ENCODE results near the gene ANKRD44. TPM values are rescaled to one million over a fixed set of nuclear protein-coding genes. Genes with fewer than 3 reads are reported as not detected.
A peak's percentile ranks its signal among the peaks of the same experiment; 100 is the strongest.

Gene ANKRD44
- total RNA-seq, 1 donor from 2014 or later, result 3.4 TPM

GRCh38 chr2:197236159-197236558 is 74.4 kb downstream of the ANKRD44 start:
- no peak overlapping the region for H3K27ac ChIP-seq

DNA sequence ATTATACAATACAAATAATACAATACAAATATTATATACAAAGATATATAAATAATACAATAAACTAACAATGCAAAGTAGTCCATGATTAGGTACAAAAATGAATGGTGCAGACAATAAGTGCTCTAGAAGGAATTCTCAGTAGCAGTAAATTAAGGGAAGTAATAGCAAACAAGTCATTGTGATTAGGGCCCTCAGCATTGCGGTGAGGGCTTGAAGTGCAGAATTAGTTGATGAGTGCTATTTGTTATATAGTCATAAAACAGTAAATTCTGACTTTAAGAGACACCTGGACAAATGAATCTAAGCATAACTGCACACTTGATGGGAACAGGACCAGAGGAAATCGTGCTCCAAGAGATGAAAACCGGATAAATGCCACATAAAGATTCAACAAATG is 74.9 kb downstream of the ANKRD44 start:
- Mint-ChIP-seq H3K4me1 (peaks cover 17% of the 10 kb centered on the region), H3K9me3 (no peaks in the 10 kb centered on the region), H3K4me3 (no peak overlapping the region), H3K27me3 (ENCODE audit: insufficient read depth, low read depth) (peaks cover 4% of the 10 kb centered on the region), H3K36me3 (no peaks in the 10 kb centered on the region), H3K27ac (no peak overlapping the region)
- Histone ChIP-seq H3K79me2 (ENCODE audit: low read depth) (no peaks in the 10 kb centered on the region), H4K20me1 (ENCODE audit: low read depth) (no peaks in the 10 kb centered on the region), H3K27ac (no peak overlapping the region), H3K9me3 (ENCODE audit: low read depth) (no peaks in the 10 kb centered on the region), H2AFZ (replicated peaks) (no peak overlapping the region), H3K27me3 (no peaks in the 10 kb centered on the region), H3K4me3 (no peak overlapping the region), H3K4me1 (peaks cover 10% of the 10 kb centered on the region), H3F3A (ENCODE audit: low read depth) (peaks cover 11% of the 10 kb centered on the region), H3K9ac (no peak overlapping the region), H3K4me2 (no peak overlapping the region), H3K36me3 (no peaks in the 10 kb centered on the region)
- TF ChIP-seq EZH2phosphoT487 (IDR thresholded peaks at IDR 0.05) (no peak), EZH2 (IDR thresholded peaks at IDR 0.05) (no peak)
- TF ChIP-seq, protein P1, sequence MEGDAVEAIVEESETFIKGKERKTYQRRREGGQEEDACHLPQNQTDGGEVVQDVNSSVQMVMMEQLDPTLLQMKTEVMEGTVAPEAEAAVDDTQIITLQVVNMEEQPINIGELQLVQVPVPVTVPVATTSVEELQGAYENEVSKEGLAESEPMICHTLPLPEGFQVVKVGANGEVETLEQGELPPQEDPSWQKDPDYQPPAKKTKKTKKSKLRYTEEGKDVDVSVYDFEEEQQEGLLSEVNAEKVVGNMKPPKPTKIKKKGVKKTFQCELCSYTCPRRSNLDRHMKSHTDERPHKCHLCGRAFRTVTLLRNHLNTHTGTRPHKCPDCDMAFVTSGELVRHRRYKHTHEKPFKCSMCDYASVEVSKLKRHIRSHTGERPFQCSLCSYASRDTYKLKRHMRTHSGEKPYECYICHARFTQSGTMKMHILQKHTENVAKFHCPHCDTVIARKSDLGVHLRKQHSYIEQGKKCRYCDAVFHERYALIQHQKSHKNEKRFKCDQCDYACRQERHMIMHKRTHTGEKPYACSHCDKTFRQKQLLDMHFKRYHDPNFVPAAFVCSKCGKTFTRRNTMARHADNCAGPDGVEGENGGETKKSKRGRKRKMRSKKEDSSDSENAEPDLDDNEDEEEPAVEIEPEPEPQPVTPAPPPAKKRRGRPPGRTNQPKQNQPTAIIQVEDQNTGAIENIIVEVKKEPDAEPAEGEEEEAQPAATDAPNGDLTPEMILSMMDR (IDR thresholded peaks at IDR 0.05), result no peak
- DNase-seq (ENCODE audit: low spot score), result no peak

More at GRCh38 chr2:197236159-197236558, 74.4 kb downstream of the ANKRD44 start:
- Histone ChIP-seq H3K4me2 (no peak overlapping the region), H3K9ac (no peak overlapping the region), H3K9me3 (ENCODE audit: low read depth) (no peaks in the 10 kb centered on the region), H3K79me2 (ENCODE audit: low read depth) (no peaks in the 10 kb centered on the region), H3K36me3 (no peaks in the 10 kb centered on the region), H3K4me3 (no peak overlapping the region), H3F3A (ENCODE audit: low read depth) (peaks cover 11% of the 10 kb centered on the region), H3K4me1 (peaks cover 10% of the 10 kb centered on the region), H4K20me1 (ENCODE audit: low read depth) (no peaks in the 10 kb centered on the region), H3K27me3 (no peaks in the 10 kb centered on the region), H2AFZ (replicated peaks) (no peak overlapping the region)
- no peak for DNase-seq (ENCODE audit: low spot score)
- Mint-ChIP-seq H3K4me1 (peaks cover 17% of the 10 kb centered on the region), H3K9me3 (no peaks in the 10 kb centered on the region), H3K27ac (no peak overlapping the region), H3K4me3 (no peak overlapping the region), H3K27me3 (ENCODE audit: insufficient read depth, low read depth) (peaks cover 4% of the 10 kb centered on the region), H3K36me3 (no peaks in the 10 kb centered on the region)
- TF ChIP-seq, protein P1 (IDR thresholded peaks at IDR 0.05), result no peak
- TF ChIP-seq EZH2phosphoT487 (IDR thresholded peaks at IDR 0.05), result no peak
- TF ChIP-seq EZH2 (IDR thresholded peaks at IDR 0.05), result no peak

- no peak overlapping the region for H3K27ac ChIP-seq
- no peaks in the 10 kb centered on the region for H3K79me2 ChIP-seq (ENCODE audit: low read depth)
- TF ChIP-seq EZH2phosphoT487 (IDR thresholded peaks at IDR 0.05) (no peak), EZH2 (IDR thresholded peaks at IDR 0.05) (no peak)
- TF ChIP-seq, protein P1 (IDR thresholded peaks at IDR 0.05), result no peak
- H3K9ac ChIP-seq, result no peak overlapping the region
- H3K36me3 ChIP-seq, result no peaks in the 10 kb centered on the region
- no peaks in the 10 kb centered on the region for H3K9me3 ChIP-seq (ENCODE audit: low read depth)
- H4K20me1 ChIP-seq (ENCODE audit: low read depth), result no peaks in the 10 kb centered on the region
- H3F3A ChIP-seq (ENCODE audit: low read depth), result peaks cover 11% of the 10 kb centered on the region
- no peaks in the 10 kb centered on the region for H3K9me3 Mint-ChIP-seq
- no peaks in the 10 kb centered on the region for H3K27me3 ChIP-seq
- no peak overlapping the region for H3K4me3 ChIP-seq
- no peak overlapping the region for H2AFZ ChIP-seq (replicated peaks)
- peaks cover 17% of the 10 kb centered on the region for H3K4me1 Mint-ChIP-seq
- H3K27me3 Mint-ChIP-seq (ENCODE audit: insufficient read depth, low read depth), result peaks cover 4% of the 10 kb centered on the region
- peaks cover 10% of the 10 kb centered on the region for H3K4me1 ChIP-seq
- no peaks in the 10 kb centered on the region for H3K36me3 Mint-ChIP-seq
- H3K4me2 ChIP-seq, result peak overlapping the region; percentile 10
- no peak overlapping the region for H3K27ac Mint-ChIP-seq
- peak; percentile 53 for DNase-seq (ENCODE audit: low spot score)
- no peak overlapping the region for H3K4me3 Mint-ChIP-seq
These were observed 75.8 kb downstream of the ANKRD44 start for GRCh38 chr2:197234671-197235191.
